HS-27A (cell line): Measurements from ENCODE around the gene RAP1GAP.
"Not testable (repeated sequence)": the region's sequence is repeated elsewhere in the genome, so short reads cannot be mapped to it uniquely, and the experiment has no call there.

Experiments
- DNase-seq: peaks from one replicate; pipeline ENCODE4 v3.0.0-alpha.2; 2012; ENCODE audit warnings: low read depth, missing footprints

RAP1GAP gene

DNA sequence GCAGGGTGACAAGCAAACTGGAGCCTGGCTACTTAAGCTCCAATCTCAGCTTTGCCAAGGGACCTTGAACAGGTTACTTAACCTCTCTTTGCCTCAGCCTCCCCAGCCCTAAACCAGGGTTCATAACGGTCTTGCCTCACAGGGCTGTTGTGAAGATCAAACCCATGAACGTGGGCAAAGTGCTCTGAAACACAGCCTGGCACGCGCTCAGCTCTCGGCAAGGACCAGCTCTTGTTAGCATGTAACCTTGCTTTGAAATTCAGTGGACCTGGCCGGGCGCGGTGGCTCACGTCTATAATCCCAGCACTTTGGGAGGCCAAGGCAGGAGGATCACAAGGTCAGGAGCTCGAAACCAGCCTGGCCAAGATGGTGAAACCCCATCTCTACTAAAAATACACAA is 24.8 kb downstream of the RAP1GAP start:
- DNase-seq, result no peak

DNA sequence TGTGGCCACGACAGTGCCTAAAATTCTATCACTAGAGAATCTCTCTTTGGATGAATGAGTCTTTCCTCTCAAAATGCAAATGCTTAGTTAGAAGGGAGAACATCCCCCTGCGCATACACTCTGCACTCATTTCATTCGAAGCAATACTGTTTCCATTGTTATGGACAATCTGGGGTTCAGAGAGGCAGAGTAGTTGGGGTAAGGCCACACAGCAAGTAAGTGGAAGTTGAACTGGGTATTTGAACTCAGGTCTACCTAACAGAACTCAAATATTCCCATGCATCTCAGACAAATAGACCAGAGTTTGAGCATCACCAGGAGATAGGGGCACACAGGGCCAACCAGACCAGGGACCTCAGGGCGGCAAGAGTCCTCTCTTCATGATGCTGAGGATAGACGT is 25.5 kb downstream of the RAP1GAP start:
- DNase-seq, result no peak

DNA sequence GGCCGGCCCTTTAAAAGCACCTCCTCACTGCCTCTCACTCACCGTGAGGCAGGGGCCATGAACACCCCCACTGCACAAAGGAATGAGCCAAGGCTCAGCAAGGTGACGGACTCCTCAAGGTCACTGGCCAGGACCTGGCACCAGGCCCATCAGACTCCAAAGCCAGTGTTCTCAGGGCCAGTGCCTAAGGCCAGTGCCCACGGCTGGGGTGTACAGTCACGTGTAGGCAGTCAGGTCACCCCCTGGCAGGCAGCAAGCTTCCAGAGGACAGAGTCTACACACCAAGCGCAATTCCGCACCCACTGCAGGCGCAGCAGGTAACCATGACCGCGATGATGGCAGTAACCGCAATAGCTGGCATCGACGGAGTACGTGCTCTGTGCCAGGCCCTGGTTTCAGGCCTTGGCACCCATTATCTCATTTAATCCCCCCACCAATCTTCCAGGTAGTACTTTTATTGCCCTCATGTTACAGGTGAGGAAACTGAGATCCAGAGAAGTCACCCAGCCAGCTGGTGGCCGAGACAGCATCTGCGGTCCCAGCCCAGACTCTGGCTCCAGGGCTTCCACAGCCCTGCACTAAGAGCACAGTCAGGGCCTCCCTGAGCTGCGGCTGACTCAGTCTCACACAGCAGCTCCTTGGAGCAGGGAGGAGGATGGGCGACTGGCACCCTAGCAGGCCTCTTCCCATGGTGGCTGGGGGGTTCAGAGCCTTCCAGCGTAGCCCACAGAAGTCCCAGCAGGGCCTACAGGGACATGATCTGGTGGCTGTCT is 27.0 kb downstream of the RAP1GAP start:
- DNase-seq, result no peak

- DNase-seq, result no peak
These were observed 27.6 kb downstream of the RAP1GAP start for GRCh38 chr1:21641537-21641936.

- DNase-seq, result no peak
These were observed 28.1 kb downstream of the RAP1GAP start for GRCh38 chr1:21641076-21641475.

DNA sequence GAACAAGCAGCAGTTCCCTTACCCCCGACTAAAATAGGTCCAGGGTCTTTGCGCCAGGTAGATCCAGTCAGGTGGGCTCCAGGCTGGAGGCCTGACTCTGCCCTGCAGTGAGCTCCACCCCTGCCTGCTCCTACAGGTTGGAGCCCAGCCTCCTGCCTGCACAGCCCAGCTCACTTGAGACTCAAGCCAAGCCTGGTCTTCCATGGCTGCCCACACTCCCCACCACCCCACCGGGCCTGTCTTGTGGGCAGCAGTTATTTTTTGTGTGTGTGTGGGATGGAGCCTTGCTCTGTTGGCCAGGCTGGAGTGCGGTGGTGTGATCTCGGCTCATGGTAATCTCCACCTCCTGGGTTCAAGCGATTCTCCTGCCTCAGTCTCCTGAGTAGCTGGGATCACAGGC is 28.5 kb downstream of the RAP1GAP start:
- DNase-seq, result no peak

DNA sequence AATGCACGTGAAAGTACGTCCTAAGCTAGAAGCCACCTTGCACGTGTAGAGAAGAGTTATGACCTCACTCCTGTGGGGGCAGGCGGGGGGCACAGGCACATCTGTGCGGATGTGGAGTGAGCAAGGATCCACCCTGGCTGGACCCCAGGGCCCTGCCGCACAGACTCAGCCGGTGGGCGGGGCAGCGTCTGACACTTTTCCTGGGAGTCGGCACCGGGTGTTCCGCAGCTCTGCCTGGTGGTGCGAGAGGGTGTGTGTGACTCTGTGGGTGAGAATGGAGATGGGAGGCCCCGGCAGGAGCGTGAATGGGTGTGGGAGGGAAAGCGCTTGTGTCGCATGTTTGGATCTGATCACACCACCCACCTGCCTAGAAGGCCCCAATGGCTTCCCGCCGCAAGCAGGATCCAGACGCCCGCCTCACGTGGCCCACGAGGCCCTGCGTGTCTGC is 29.5 kb downstream of the RAP1GAP start:
- DNase-seq, result no peak

DNA sequence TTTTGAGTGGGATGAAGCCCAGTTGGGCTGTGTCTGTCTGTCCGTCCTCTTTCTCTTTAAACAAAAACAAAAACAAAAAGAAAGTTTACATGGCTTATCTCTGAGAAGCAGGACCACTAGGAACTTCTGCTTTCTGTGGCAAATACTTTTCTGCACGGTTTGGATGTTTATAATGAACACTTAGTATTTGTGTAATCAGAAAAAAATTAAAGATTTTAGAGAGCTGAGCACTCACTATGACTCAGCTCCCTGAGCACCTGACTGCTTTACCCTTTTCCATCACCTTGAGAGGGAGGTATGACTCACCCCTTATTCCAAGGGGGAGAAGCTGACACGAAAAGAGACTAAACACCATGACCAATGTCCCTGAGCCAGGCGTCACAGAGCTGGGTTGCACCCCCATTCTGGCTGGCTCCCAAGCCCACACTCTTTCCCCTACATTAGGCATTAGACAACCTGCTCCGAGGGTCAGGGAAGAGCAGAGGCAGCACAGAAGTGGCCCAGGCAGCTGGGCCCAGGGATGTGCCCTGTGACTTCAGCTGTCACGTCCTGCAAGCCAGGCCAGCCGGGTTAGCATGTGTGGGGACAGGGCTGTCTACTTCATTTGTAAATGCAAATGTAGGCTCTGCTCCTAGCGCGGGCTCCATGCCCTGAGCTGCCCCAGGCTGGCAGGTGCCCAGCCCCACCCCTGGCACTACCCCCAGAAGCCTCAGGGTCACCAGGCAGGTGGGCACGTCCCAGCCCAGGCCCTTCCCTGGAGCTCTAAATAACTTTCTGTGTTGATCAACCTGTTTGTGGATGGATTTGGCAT is 30.4 kb downstream of the RAP1GAP start:
- DNase-seq, result no peak

GRCh38 chr1:21637514-21637913 is 31.6 kb downstream of the RAP1GAP start:
- no peak for DNase-seq

DNA sequence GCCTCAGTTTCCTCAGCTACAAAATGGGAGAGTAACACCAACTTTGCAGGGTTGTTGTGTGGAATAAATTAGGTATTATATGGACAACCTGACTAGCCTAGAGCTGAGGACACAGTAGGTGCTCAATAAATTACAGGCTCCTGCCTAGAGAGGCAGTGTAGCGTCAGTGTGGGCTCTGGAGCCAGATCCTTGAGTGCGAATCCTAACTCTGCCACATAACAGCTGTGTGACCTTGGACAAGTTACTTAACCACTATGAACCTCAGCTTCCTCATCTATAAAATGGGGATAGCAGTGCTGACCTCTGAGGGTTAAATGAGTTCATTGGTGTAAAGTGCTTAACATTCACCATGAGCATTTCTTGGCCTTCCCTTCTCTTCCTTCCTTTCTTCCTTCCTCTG is 33.1 kb downstream of the RAP1GAP start:
- no peak for DNase-seq

DNA sequence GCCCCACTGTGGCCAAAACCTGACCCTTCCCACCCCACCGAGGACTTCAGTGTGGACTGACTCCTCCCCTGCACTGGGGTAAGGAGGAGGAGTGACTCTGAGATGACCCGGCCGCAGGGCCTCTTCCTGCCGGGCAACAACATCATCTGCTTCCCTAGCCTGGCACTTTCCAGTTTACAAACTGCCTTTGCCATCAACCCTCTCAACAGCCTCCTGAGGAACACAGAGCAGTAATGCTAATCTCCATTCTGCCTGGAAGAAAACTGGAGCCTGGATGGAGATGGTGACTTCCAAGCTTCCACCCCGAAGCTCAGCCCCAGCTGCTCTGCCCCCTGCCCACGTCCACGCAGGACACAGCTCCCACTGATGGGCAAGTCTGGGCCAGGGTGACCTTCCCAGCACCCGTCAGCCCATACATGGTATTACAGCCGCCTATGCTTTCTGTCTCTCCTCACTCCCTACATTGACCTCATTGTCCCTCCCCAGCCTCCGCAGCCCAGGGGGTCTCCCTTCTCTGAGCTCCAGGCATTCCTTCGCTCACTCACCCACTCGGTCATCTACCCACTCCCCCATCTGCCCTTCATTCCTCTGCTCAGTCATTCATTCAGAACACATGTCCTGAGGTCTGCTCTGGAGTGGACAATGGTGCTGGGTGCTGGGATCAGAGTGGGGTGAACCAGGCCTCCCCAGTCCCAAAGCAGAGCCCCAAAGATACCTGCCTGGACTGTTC is 34.2 kb downstream of the RAP1GAP start:
- no peak for DNase-seq

DNA sequence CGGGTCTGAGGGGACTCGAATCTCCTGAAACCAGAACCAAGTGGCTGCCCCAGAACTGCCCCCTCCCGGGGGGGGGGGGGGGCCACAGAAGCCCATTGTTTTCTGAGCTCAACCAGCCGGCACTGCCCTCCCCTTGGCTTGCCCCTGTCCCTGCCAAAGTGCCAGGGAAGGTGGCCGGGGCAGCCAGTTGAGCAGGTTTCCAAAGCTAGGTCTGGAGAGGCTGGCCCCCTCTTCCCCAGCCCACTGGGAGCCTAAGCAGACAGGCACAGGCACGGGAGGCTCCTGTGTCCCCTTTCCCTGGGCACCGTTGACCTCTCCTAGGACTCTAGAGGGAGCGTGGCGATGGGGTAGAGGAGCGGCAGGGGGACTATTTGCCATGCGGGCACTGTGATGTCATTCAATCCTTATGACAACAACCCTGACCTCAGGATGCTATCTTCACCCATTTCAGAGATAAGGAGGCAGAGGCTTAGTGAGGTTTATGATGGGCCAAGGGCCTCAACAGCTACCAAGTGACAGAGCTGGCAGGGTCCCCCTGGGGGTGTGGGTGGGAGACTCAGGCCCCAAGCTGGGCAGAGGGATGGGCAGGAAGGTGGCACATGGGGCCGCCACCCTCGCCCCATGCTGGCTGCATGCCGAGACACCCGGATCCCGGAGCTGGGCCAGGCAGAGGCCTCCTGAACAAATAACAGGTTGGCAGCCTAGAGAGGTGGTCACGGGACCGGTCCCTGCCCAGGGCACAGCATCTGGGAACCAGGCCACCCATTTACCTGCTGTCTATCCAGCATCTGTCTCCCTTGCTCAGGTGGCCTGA is 35.0 kb downstream of the RAP1GAP start:
- DNase-seq, result no peak

DNA sequence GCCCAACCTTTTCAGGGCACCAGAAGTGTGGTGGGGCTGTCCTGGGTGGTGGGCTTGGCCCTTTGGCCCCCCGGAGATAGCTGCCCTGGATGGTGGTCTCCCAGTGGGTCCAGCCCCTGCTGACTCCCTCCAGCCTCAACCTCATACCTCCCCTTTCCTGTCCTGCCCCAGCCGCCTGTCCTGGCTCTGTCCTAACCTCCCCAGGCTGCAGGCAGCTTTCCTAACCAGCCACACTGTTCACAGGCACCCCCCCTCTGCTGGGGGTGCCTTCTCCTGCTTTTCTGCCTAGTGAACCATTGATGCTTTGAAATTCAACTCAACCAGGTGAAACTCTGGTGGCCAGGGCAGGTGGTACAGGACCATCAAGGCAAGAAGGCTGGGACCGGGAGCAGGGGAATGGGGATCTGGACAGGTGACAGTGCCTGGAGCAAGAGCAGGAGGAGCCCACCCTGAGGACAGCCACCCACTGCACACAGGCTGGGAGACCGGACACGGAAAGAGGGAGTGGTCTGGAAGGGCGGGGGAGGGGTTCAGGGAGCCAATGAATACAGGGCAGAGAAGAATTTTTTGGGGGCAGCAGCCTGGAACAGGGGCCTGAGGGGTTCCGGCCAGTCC is 35.9 kb downstream of the RAP1GAP start:
- no peak for DNase-seq

DNA sequence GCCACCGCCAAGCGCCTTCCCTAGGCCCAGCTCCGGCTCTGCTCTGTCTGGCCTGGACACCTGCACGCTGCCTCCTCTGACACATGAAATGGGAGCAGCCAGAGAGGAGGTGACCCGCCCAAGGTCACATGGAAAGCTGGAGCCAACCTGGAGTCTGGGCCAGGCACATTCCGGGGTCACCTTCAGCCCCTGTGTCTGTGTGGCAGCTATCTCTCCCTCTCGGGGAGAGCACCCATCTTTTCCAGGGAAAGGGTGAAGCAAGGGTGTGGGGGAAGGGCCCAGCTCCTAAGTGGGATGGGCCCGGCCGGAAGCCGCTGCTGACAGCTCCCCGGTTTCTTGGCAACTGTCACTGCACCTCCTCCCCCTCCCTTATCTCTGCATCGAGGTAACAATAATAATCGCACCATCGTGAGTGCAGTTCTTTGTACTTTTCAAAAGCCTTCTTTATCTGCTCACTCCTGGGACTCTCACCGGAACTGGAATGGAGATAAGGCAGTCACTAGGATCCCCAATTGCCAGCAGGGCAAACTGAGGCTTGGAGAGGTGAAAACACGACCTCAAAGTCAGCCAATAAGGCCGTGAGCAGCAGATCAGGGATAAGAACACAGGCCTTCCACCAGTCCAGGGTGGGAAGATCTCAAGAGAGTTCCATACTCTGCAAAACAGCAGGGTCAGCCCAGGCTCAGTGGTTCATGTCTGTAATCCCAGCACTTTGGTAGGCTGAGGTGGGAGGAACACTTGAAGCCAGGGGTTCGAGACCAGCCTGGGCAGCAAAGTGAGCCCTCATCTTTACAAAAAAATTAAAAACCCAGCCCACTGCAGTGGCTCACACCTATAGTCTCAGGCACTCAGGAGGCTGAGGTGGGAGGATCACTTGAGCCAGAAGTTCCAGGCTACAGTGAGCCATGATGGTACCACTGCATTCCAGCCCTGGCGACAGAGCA is 36.9 kb downstream of the RAP1GAP start:
- DNase-seq, result no peak

GRCh38 chr1:21631590-21631943 is 37.6 kb downstream of the RAP1GAP start:
- DNase-seq, result not testable (repeated sequence)

- no peak for DNase-seq
These were observed 38.4 kb downstream of the RAP1GAP start for GRCh38 chr1:21630571-21631343.

GRCh38 chr1:21629971-21630370 is 39.2 kb downstream of the RAP1GAP start:
- DNase-seq, result no peak

DNA sequence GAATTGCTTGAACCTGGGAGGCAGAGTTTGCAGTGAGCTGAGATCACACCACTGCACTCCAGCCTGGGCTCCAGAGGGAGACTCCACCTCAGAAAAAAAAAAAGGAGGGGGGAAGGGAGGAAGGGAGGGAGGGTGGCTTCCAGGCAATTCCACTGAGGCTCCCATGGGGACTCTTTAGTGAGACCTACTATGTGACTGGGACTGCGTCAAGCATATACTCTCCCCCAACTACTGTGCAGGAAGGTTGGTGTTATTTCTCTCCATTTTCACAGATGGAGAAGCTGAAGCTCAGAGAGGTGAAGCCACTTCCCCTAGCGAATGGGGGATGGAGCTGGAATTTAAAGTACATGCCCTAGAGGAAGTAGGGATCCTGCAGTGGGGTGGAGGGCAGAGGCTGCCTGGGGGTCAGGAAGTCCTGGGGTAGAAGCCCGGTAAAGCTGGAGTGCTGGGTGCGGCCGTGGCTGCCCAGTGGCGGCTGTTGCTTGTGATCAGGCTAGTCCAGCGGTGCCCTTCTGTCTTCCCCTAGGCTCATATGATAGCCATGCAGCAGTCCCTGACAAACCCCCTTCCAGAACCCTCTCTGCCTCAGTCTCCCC is 40.3 kb downstream of the RAP1GAP start:
- no peak for DNase-seq

GRCh38 chr1:21626921-21627339 is 42.2 kb downstream of the RAP1GAP start:
- no peak for DNase-seq
